ENCODE results near the gene TGFBR2.
"Not testable (repeated sequence)": the region's sequence is repeated elsewhere in the genome, so short reads cannot be mapped to it uniquely, and the experiment has no call there.

TGFBR2 gene

GRCh38 chr3:30620402-30621360 lies 14.3 kb downstream of the TGFBR2 start:
- no peak for DNase-seq

- no peak for DNase-seq
These were observed 15.2 kb downstream of the TGFBR2 start for GRCh38 chr3:30621576-30621975.

GRCh38 chr3:30622047-30622545 lies 15.7 kb downstream of the TGFBR2 start:
- DNase-seq, result no peak

GRCh38 chr3:30622790-30623189 lies 16.4 kb downstream of the TGFBR2 start:
- DNase-seq, result no peak

- DNase-seq, result no peak
These were observed 16.9 kb downstream of the TGFBR2 start for GRCh38 chr3:30623351-30623750.

- DNase-seq, result not testable (repeated sequence)
These were observed 18.1 kb downstream of the TGFBR2 start for GRCh38 chr3:30624480-30624879.

GRCh38 chr3:30625541-30626438 lies 19.4 kb downstream of the TGFBR2 start:
- no peak for DNase-seq

- no peak for DNase-seq
These were observed 20.2 kb downstream of the TGFBR2 start for GRCh38 chr3:30626443-30627180.

- no peak for DNase-seq
These were observed 22.0 kb downstream of the TGFBR2 start for GRCh38 chr3:30628205-30628900.

- DNase-seq, result no peak
These were observed 22.6 kb downstream of the TGFBR2 start for GRCh38 chr3:30628901-30629590.

GRCh38 chr3:30629746-30630145 lies 23.3 kb downstream of the TGFBR2 start:
- DNase-seq, result no peak

- no peak for DNase-seq
These were observed 24.0 kb downstream of the TGFBR2 start for GRCh38 chr3:30630238-30631030.

- DNase-seq, result no peak
These were observed 25.0 kb downstream of the TGFBR2 start for GRCh38 chr3:30631243-30631904.

GRCh38 chr3:30632065-30632464 lies 25.7 kb downstream of the TGFBR2 start:
- DNase-seq, result no peak

GRCh38 chr3:30632521-30632920 lies 26.1 kb downstream of the TGFBR2 start:
- DNase-seq, result no peak

GRCh38 chr3:30633718-30634117 lies 27.3 kb downstream of the TGFBR2 start:
- no peak for DNase-seq

- no peak for DNase-seq
These were observed 28.6 kb downstream of the TGFBR2 start for GRCh38 chr3:30634761-30635735.

GRCh38 chr3:30637310-30638219 lies 31.2 kb downstream of the TGFBR2 start:
- DNase-seq, result no peak
